GM23338 (cell line): ENCODE results near the gene ZNF280D. TPM values are rescaled to one million over a fixed set of nuclear protein-coding genes. Genes with fewer than 3 reads are reported as not detected.

Source experiments
- ATAC-seq: fragments of 200-7000 bp; cut with Tn5 transposase; 3 replicates; pipeline ENCODE4 v1.9.1; 2020
- DNase-seq: peaks from one replicate; pipeline ENCODE4 v3.0.0-alpha.2; 2015; ENCODE audit warnings: low spot score
- H2AFZ ChIP-seq: fragments of 200-600 bp; sonication (generic); 2 replicates; pipeline ENCODE4 v1.8.0; 2016; ENCODE audit warnings: antibody characterized with exemption, mild to moderate bottlenecking, moderate library complexity
- H3F3A ChIP-seq: fragments of 200-600 bp; sonication (generic); replicated peaks from 2 replicates; pipeline ENCODE4 v1.8.0; 2017; ENCODE audit warnings: antibody characterized with exemption, mixed run types, low read depth
- H3K27ac ChIP-seq: fragments of 200-600 bp; sonication (generic); 2 replicates; pipeline ENCODE4 v1.6.1; 2016; ENCODE audit warnings: low read depth
- H3K27me3 ChIP-seq: fragments of 200-600 bp; sonication (generic); 2 replicates; pipeline ENCODE4 v1.8.0; 2016; ENCODE audit warnings: mild to moderate bottlenecking, mixed run types, moderate library complexity; ENCODE audit not compliant: insufficient read depth
- H3K36me3 ChIP-seq: fragments of 200-600 bp; sonication (generic); 2 replicates; pipeline ENCODE4 v1.8.0; 2016; ENCODE audit warnings: mild to moderate bottlenecking; ENCODE audit not compliant: insufficient read depth
- H3K4me1 ChIP-seq: fragments of 200-600 bp; sonication (generic); 2 replicates; pipeline ENCODE4 v1.8.0; 2016; ENCODE audit warnings: mild to moderate bottlenecking, moderate library complexity; ENCODE audit not compliant: insufficient read depth
- H3K4me2 ChIP-seq: fragments of 200-600 bp; sonication (generic); 2 replicates; pipeline ENCODE4 v1.7.1; 2017; ENCODE audit warnings: mixed run types
- H3K4me3 ChIP-seq: fragments of 200-600 bp; sonication (generic); 2 replicates; pipeline ENCODE4 v1.6.1; 2016; ENCODE audit warnings: mixed run types
- H3K79me2 ChIP-seq: fragments of 200-600 bp; sonication (generic); replicated peaks from 2 replicates; pipeline ENCODE4 v1.8.0; 2017; ENCODE audit warnings: mild to moderate bottlenecking; ENCODE audit not compliant: insufficient read depth
- H3K9me2 ChIP-seq: fragments of 200-600 bp; sonication (generic); 2 replicates; pipeline ENCODE4 v1.8.0; 2017; ENCODE audit not compliant: insufficient read depth
- H4K20me1 ChIP-seq: fragments of 200-600 bp; sonication (generic); replicated peaks from 2 replicates; pipeline ENCODE4 v1.8.0; 2017; ENCODE audit warnings: mild to moderate bottlenecking; ENCODE audit not compliant: insufficient read depth
- H3K27ac Mint-ChIP-seq: 2 replicates; pipeline ENCODE4 v1.8.0; 2020; ENCODE audit warnings: inconsistent platforms, mild to moderate bottlenecking, moderate library complexity, mixed read lengths
- H3K27me3 Mint-ChIP-seq: 3 replicates; pipeline ENCODE4 v1.8.0; 2022; ENCODE audit warnings: low read depth, mild to moderate bottlenecking, moderate library complexity, mixed read lengths, inconsistent platforms; ENCODE audit not compliant: insufficient read depth, poor library complexity
- H3K36me3 Mint-ChIP-seq: 3 replicates; pipeline ENCODE4 v1.8.0; 2021; ENCODE audit warnings: low read depth, mild to moderate bottlenecking, inconsistent platforms, moderate library complexity, mixed read lengths
- H3K4me1 Mint-ChIP-seq: 3 replicates; pipeline ENCODE4 v1.8.0; 2020; ENCODE audit warnings: mild to moderate bottlenecking, inconsistent platforms, mixed read lengths
- H3K4me3 Mint-ChIP-seq: 3 replicates; pipeline ENCODE4 v1.8.0; 2021; ENCODE audit warnings: moderate library complexity, mild to moderate bottlenecking, inconsistent platforms, mixed read lengths
- H3K9me3 Mint-ChIP-seq: 3 replicates; pipeline ENCODE4 v1.8.0; 2020; ENCODE audit warnings: moderate library complexity, mild to moderate bottlenecking, inconsistent platforms, mixed read lengths
- CREB1 ChIP-seq: fragments of 250-450 bp; sonication (Bioruptor Pico); IDR thresholded peaks from 2 replicates; pipeline ENCODE4 v1.5.0; 2020; ENCODE audit warnings: low read depth, mild to moderate bottlenecking, moderate library complexity
- EZH2 ChIP-seq: fragments of 200-600 bp; sonication (generic); IDR thresholded peaks from one replicate; pipeline ENCODE4 v1.8.0; 2017; ENCODE audit warnings: antibody characterized with exemption, mild to moderate bottlenecking, low read depth; ENCODE audit not compliant: unreplicated experiment
- EZH2phosphoT487 ChIP-seq: fragments of 200-600 bp; sonication (generic); IDR thresholded peaks from one replicate; pipeline ENCODE4 v1.8.1; 2018; ENCODE audit warnings: antibody characterized with exemption; ENCODE audit not compliant: unreplicated experiment
- JUNB ChIP-seq: IDR thresholded peaks from one replicate; pipeline ENCODE4 v1.6.1; 2016; ENCODE audit warnings: antibody characterized with exemption; ENCODE audit not compliant: unreplicated experiment
- NANOG ChIP-seq: IDR thresholded peaks from 2 replicates; pipeline ENCODE4 v1.6.1; 2016; ENCODE audit warnings: antibody characterized with exemption, borderline replicate concordance
- POLR2AphosphoS5 ChIP-seq: IDR thresholded peaks from 2 replicates; pipeline ENCODE4 v1.6.1; 2016; ENCODE audit warnings: antibody characterized with exemption, low read depth
- STAT1 ChIP-seq: IDR thresholded peaks from one replicate; pipeline ENCODE4 v1.6.1; 2016; ENCODE audit warnings: antibody characterized with exemption; ENCODE audit not compliant: unreplicated experiment
- ZNF114 ChIP-seq: fragments of 250-450 bp; sonication (Bioruptor Pico); IDR thresholded peaks from 2 replicates; pipeline ENCODE4 v1.5.0; 2020; ENCODE audit warnings: mild to moderate bottlenecking, moderate library complexity
- ZNF331 ChIP-seq: fragments of 250-450 bp; sonication (Bioruptor Pico); IDR thresholded peaks from 2 replicates; pipeline ENCODE4 v1.5.0; 2020; ENCODE audit warnings: low read depth, mild to moderate bottlenecking, moderate library complexity
- polyA plus RNA-seq: library from polyadenylated mRNA; unstranded; fragments of >200 nt; fragmentation: Nextera tagmentation; extraction: Ambion mirVana; gene quantifications from 2 replicates; pipeline ENCODE4 v1.2.1, GENCODE V29; 2016
- total RNA-seq: library from RNA; depleted of rRNA; stranded (reverse); fragments of >200 nt; shearing (Covaris generic); gene quantifications from 2 replicates; pipeline ENCODE4 v1.2.3, GENCODE V29; 2014
- TF ChIP-seq, protein P1 (sequence below): fragments of 250-450 bp; sonication (Bioruptor Pico); IDR thresholded peaks from 2 replicates; pipeline ENCODE4 v1.5.0; 2020; ENCODE audit warnings: mild to moderate bottlenecking, moderate library complexity
- TF ChIP-seq, protein P2 (sequence below): IDR thresholded peaks from 2 replicates; pipeline ENCODE4 v1.6.1; 2016; ENCODE audit warnings: antibody characterized with exemption

ZNF280D gene
- total and polyA plus RNA-seq, 2 experiments from 2014 or later = 23.3 to 32.5 TPM

GRCh38 chr15:56678571-56678970 lies 54.7 kb downstream of the ZNF280D start:
- no peak overlapping the region for H3K27ac Mint-ChIP-seq

DNA sequence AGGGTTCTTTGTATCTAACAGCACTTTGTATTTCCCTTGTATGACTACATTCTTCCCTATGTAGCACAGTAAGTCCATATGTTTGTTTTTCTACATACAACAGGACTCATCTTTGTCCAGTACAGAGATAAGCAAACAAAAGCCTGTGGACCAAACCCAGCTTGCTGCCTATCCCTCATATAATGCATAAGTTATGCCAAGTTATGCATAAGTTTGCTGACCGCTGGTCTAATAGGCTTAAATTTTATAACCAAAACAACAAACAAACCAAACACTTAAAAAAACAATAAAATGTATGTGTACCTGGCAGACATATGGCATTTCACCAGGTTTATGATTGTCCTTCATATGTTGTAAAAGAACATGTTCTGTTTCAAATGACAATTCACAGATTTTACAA lies 56.0 kb downstream of the ZNF280D start:
- H3K27ac ChIP-seq = no peak overlapping the region
- no peaks in the 10 kb centered on the region for H3K36me3 ChIP-seq
- no peaks in the 10 kb centered on the region for H3K79me2 ChIP-seq
- Mint-ChIP-seq H3K4me3 (no peak overlapping the region), H3K27me3 (no peaks in the 10 kb centered on the region), H3K9me3 (no peaks in the 10 kb centered on the region), H3K36me3 (no peaks in the 10 kb centered on the region), H3K27ac (no peak overlapping the region), H3K4me1 (peaks cover 6% of the 10 kb centered on the region; the same call in 2 of the 3 replicates)
- ATAC-seq = no peak
- no peak overlapping the region for H3K4me2 ChIP-seq
- no peaks in the 10 kb centered on the region for H3K9me2 ChIP-seq
- H2AFZ ChIP-seq = no peak overlapping the region
- H3F3A ChIP-seq = no peaks in the 10 kb centered on the region
- DNase-seq = no peak
- no peak overlapping the region for H3K4me3 ChIP-seq
- no peaks in the 10 kb centered on the region for H3K27me3 ChIP-seq
- H4K20me1 ChIP-seq = 0 out of 2 replicates have a peak, but pooled peaks cover 4% of the 10 kb centered on the region
- H3K4me1 ChIP-seq = no peaks in the 10 kb centered on the region
- TF ChIP-seq, protein P1, sequence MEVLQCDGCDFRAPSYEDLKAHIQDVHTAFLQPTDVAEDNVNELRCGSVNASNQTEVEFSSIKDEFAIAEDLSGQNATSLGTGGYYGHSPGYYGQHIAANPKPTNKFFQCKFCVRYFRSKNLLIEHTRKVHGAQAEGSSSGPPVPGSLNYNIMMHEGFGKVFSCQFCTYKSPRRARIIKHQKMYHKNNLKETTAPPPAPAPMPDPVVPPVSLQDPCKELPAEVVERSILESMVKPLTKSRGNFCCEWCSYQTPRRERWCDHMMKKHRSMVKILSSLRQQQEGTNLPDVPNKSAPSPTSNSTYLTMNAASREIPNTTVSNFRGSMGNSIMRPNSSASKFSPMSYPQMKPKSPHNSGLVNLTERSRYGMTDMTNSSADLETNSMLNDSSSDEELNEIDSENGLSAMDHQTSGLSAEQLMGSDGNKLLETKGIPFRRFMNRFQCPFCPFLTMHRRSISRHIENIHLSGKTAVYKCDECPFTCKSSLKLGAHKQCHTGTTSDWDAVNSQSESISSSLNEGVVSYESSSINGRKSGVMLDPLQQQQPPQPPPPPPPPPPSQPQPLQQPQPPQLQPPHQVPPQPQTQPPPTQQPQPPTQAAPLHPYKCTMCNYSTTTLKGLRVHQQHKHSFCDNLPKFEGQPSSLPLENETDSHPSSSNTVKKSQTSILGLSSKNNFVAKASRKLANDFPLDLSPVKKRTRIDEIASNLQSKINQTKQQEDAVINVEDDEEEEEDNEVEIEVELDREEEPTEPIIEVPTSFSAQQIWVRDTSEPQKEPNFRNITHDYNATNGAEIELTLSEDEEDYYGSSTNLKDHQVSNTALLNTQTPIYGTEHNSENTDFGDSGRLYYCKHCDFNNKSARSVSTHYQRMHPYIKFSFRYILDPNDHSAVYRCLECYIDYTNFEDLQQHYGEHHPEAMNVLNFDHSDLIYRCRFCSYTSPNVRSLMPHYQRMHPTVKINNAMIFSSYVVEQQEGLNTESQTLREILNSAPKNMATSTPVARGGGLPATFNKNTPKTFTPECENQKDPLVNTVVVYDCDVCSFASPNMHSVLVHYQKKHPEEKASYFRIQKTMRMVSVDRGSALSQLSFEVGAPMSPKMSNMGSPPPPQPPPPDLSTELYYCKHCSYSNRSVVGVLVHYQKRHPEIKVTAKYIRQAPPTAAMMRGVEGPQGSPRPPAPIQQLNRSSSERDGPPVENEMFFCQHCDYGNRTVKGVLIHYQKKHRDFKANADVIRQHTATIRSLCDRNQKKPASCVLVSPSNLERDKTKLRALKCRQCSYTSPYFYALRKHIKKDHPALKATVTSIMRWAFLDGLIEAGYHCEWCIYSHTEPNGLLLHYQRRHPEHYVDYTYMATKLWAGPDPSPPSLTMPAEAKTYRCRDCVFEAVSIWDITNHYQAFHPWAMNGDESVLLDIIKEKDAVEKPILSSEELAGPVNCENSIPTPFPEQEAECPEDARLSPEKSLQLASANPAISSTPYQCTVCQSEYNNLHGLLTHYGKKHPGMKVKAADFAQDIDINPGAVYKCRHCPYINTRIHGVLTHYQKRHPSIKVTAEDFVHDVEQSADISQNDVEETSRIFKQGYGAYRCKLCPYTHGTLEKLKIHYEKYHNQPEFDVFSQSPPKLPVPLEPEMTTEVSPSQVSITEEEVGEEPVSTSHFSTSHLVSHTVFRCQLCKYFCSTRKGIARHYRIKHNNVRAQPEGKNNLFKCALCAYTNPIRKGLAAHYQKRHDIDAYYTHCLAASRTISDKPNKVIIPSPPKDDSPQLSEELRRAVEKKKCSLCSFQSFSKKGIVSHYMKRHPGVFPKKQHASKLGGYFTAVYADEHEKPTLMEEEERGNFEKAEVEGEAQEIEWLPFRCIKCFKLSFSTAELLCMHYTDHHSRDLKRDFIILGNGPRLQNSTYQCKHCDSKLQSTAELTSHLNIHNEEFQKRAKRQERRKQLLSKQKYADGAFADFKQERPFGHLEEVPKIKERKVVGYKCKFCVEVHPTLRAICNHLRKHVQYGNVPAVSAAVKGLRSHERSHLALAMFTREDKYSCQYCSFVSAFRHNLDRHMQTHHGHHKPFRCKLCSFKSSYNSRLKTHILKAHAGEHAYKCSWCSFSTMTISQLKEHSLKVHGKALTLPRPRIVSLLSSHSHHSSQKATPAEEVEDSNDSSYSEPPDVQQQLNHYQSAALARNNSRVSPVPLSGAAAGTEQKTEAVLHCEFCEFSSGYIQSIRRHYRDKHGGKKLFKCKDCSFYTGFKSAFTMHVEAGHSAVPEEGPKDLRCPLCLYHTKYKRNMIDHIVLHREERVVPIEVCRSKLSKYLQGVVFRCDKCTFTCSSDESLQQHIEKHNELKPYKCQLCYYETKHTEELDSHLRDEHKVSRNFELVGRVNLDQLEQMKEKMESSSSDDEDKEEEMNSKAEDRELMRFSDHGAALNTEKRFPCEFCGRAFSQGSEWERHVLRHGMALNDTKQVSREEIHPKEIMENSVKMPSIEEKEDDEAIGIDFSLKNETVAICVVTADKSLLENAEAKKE = no peak
- TF ChIP-seq JUNB (no peak), ZNF114 (CRISPR knock-in tag) (no peak), EZH2 (no peak), NANOG (no peak), CREB1 (CRISPR knock-in tag) (no peak), STAT1 (no peak), ZNF331 (CRISPR knock-in tag) (no peak), EZH2phosphoT487 (no peak), POLR2AphosphoS5 (no peak)
- TF ChIP-seq, protein P2, sequence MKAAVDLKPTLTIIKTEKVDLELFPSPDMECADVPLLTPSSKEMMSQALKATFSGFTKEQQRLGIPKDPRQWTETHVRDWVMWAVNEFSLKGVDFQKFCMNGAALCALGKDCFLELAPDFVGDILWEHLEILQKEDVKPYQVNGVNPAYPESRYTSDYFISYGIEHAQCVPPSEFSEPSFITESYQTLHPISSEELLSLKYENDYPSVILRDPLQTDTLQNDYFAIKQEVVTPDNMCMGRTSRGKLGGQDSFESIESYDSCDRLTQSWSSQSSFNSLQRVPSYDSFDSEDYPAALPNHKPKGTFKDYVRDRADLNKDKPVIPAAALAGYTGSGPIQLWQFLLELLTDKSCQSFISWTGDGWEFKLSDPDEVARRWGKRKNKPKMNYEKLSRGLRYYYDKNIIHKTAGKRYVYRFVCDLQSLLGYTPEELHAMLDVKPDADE = no peak

More at GRCh38 chr15:56678571-56678970, 54.7 kb downstream of the ZNF280D start:
- Histone ChIP-seq H4K20me1 (peaks cover 4% of the 10 kb centered on the region; the same call in 1 of the 2 replicates), H3K36me3 (no peaks in the 10 kb centered on the region), H3F3A (no peaks in the 10 kb centered on the region), H3K4me1 (no peaks in the 10 kb centered on the region), H3K9me2 (no peaks in the 10 kb centered on the region), H3K27ac (no peak overlapping the region), H3K79me2 (no peaks in the 10 kb centered on the region), H2AFZ (no peak overlapping the region), H3K4me3 (no peak overlapping the region), H3K4me2 (no peak overlapping the region), H3K27me3 (no peaks in the 10 kb centered on the region)
- H3K9me3 Mint-ChIP-seq = no peaks in the 10 kb centered on the region
- H3K27me3 Mint-ChIP-seq = no peaks in the 10 kb centered on the region
- ATAC-seq = no peak
- peaks cover 6% of the 10 kb centered on the region; the same call in 2 of the 3 replicates for H3K4me1 Mint-ChIP-seq
- no peak for DNase-seq
- TF ChIP-seq STAT1 (no peak), EZH2phosphoT487 (no peak), POLR2AphosphoS5 (no peak), ZNF331 (CRISPR knock-in tag) (no peak)
- H3K36me3 Mint-ChIP-seq = no peaks in the 10 kb centered on the region
- H3K4me3 Mint-ChIP-seq = no peak overlapping the region
